RCC 7860 (cell line): ENCODE measurements around the gene PRRX1.

Source experiments
- DNase-seq: peaks from one replicate; pipeline ENCODE4 v3.0.0-alpha.2; 2015; ENCODE audit warnings: low spot score
- FAIRE-seq: peaks from 2 replicates; lab custom pipeline; 2012; peaks lifted over from hg19 to GRCh38; lab: Jason Lieb, UNC

Gene PRRX1

GRCh38 chr1:170714938-170715337 lies 51.0 kb downstream of the PRRX1 start:
- FAIRE-seq (no peak), DNase-seq (no peak)

GRCh38 chr1:170716835-170717429 lies 53.0 kb downstream of the PRRX1 start:
- FAIRE-seq (no peak), DNase-seq (no peak)

GRCh38 chr1:170720661-170721060 lies 56.7 kb downstream of the PRRX1 start:
- FAIRE-seq (no peak), DNase-seq (no peak)

GRCh38 chr1:170721621-170722020 lies 57.7 kb downstream of the PRRX1 start:
- FAIRE-seq (no peak), DNase-seq (no peak)

- FAIRE-seq (no peak), DNase-seq (no peak)
Observed at GRCh38 chr1:170723518-170723917, 59.6 kb downstream of the PRRX1 start.

GRCh38 chr1:170725326-170725725 lies 61.4 kb downstream of the PRRX1 start:
- FAIRE-seq (no peak), DNase-seq (no peak)

- DNase-seq, result no peak
- FAIRE-seq, result no peak
Observed at GRCh38 chr1:170727963-170728362, 64.0 kb downstream of the PRRX1 start.

- DNase-seq (no peak), FAIRE-seq (no peak)
Observed at GRCh38 chr1:170729225-170730002, 65.5 kb downstream of the PRRX1 start.

GRCh38 chr1:170730014-170730413 lies 66.1 kb downstream of the PRRX1 start:
- no peak for FAIRE-seq
- DNase-seq, result no peak

- no peak for FAIRE-seq
- DNase-seq, result no peak
Observed at GRCh38 chr1:170730438-170730837, 66.5 kb downstream of the PRRX1 start.

- DNase-seq (no peak), FAIRE-seq (no peak)
Observed at GRCh38 chr1:170731566-170732251, 67.8 kb downstream of the PRRX1 start.

- FAIRE-seq (no peak), DNase-seq (no peak)
Observed at GRCh38 chr1:170732252-170732588, 68.3 kb downstream of the PRRX1 start.

GRCh38 chr1:170734412-170735175 lies 70.7 kb downstream of the PRRX1 start:
- no peak for DNase-seq
- no peak for FAIRE-seq

- FAIRE-seq, result no peak
- no peak for DNase-seq
Observed at GRCh38 chr1:170735366-170736263, 71.7 kb downstream of the PRRX1 start.

GRCh38 chr1:170739803-170740202 lies 75.9 kb downstream of the PRRX1 start:
- FAIRE-seq (no peak), DNase-seq (no peak)

GRCh38 chr1:170741678-170742077 lies 77.7 kb downstream of the PRRX1 start:
- FAIRE-seq, result no peak
- no peak for DNase-seq

- no peak for FAIRE-seq
Observed at GRCh38 chr1:170742600-170742999, 78.7 kb downstream of the PRRX1 start.

GRCh38 chr1:170743083-170743482 lies 79.2 kb downstream of the PRRX1 start:
- no peak for FAIRE-seq
- no peak for DNase-seq

More at GRCh38 chr1:170742600-170742999, 78.7 kb downstream of the PRRX1 start:
- DNase-seq, result no peak

GRCh38 chr1:170749549-170749948 lies 85.6 kb downstream of the PRRX1 start:
- FAIRE-seq (no peak), DNase-seq (no peak)

- no peak for FAIRE-seq
- DNase-seq, result no peak
Observed at GRCh38 chr1:170749959-170750358, 86.0 kb downstream of the PRRX1 start.
